K562 (cell line): ENCODE results near the gene CRABP2. TPM values are rescaled to one million over a fixed set of nuclear protein-coding genes. Genes with fewer than 3 reads are reported as not detected.
A peak's percentile ranks its signal among the peaks of the same experiment; 100 is the strongest.

Experiments used
- ARNT ChIP-seq, 2 experiments: fragments of 450-650 bp; IDR thresholded peaks; 2 replicates each; pipeline ENCODE4 v1.6.1; 2016; ENCODE audit warnings: mild to moderate bottlenecking in 1 of 2
- ATF7 ChIP-seq: fragments of 450-650 bp; IDR thresholded peaks from 2 replicates; pipeline ENCODE4 v1.7.1; 2014; ENCODE audit warnings: mild to moderate bottlenecking, moderate library complexity
- C11orf30 ChIP-seq: fragments of 450-650 bp; IDR thresholded peaks from 2 replicates; pipeline ENCODE4 v1.6.1; 2016; ENCODE audit warnings: low read depth, mild to moderate bottlenecking
- E2F1 ChIP-seq: sonication (generic); formaldehyde crosslinking; IDR thresholded peaks from 2 replicates; pipeline ENCODE4 v1.8.1; 2023; ENCODE audit warnings: mild to moderate bottlenecking, missing genetic modification reagents, moderate library complexity
- FOXA1 ChIP-seq: fragments of 450-650 bp; IDR thresholded peaks from 2 replicates; pipeline ENCODE4 v1.6.1; 2016; ENCODE audit warnings: mild to moderate bottlenecking, borderline replicate concordance
- FOXJ3 ChIP-seq: sonication (generic); formaldehyde crosslinking; IDR thresholded peaks from 2 replicates; pipeline ENCODE4 v1.4.0; 2020; ENCODE audit warnings: mild to moderate bottlenecking, missing genetic modification reagents
- GABPA ChIP-seq: fragments of 200-800 bp; sonication (Bioruptor generic); conservative IDR thresholded peaks from 2 replicates; pipeline ENCODE4 v1.6.1; 2016; ENCODE audit warnings: low read depth, missing genetic modification characterization, missing compliant biosample characterization
- HNRNPH1 ChIP-seq: fragments of 200-400 bp; formaldehyde crosslinking; optimal IDR thresholded peaks from 2 replicates; pipeline ENCODE3; 2017; ENCODE audit warnings: low read depth, mild to moderate bottlenecking, low read length, moderate library complexity
- KLF16 ChIP-seq: IDR thresholded peaks from 2 replicates; pipeline ENCODE4 v1.6.1; 2016; ENCODE audit warnings: antibody characterized with exemption
- NR2C1 ChIP-seq, 2 experiments: fragments of 450-650 bp; IDR thresholded peaks; 2 replicates each; pipeline ENCODE4 v1.6.1; 2017; ENCODE audit warnings: mild to moderate bottlenecking in 2 of 2, antibody characterized with exemption in 1 of 2, inconsistent platforms in 1 of 2, missing compliant biosample characterization in 1 of 2, missing genetic modification characterization in 1 of 2
- PHF20 ChIP-seq: fragments of 450-650 bp; IDR thresholded peaks from 2 replicates; pipeline ENCODE4 v1.6.1; 2018; ENCODE audit not compliant: partially characterized antibody
- RHOXF2B ChIP-seq: fragments of 250-450 bp; sonication (Bioruptor Pico); conservative IDR thresholded peaks from 2 replicates; pipeline ENCODE4 v1.5.1; 2021
- SAFB2 ChIP-seq: fragments of 200-400 bp; formaldehyde crosslinking; IDR thresholded peaks from 2 replicates; pipeline ENCODE4 v1.6.1; 2018; ENCODE audit warnings: borderline replicate concordance, low read length, low read depth, moderate library complexity; ENCODE audit not compliant: severe bottlenecking
- SNAPC5 ChIP-seq: fragments of 250-450 bp; sonication (Bioruptor Pico); IDR thresholded peaks from 2 replicates; pipeline ENCODE4 v1.8.0; 2021; ENCODE audit warnings: moderate library complexity, mild to moderate bottlenecking, inconsistent platforms
- STAG1 ChIP-seq: sonication (generic); formaldehyde crosslinking; IDR thresholded peaks from 2 replicates; pipeline ENCODE4 v1.5.0; 2020; ENCODE audit warnings: missing genetic modification reagents, borderline replicate concordance
- TGIF2 ChIP-seq: sonication (generic); formaldehyde crosslinking; IDR thresholded peaks from 2 replicates; pipeline ENCODE4 v1.8.1; 2022; ENCODE audit warnings: mild to moderate bottlenecking, missing genetic modification reagents, moderate library complexity
- ZC3H11A ChIP-seq: IDR thresholded peaks from 2 replicates; pipeline ENCODE4 v1.6.1; 2012; ENCODE audit warnings: low read depth, low read length, improper control_type of control experiment
- ZC3H8 ChIP-seq: fragments of 450-650 bp; IDR thresholded peaks from 2 replicates; pipeline ENCODE4 v1.6.1; 2017
- ZNF212 ChIP-seq: fragments of 450-650 bp; formaldehyde crosslinking; IDR thresholded peaks from 2 replicates; pipeline ENCODE4 v1.4.0; 2020; ENCODE audit warnings: mild to moderate bottlenecking
- ZNF57 ChIP-seq: fragments of 450-650 bp; formaldehyde crosslinking; IDR thresholded peaks from 2 replicates; pipeline ENCODE4 v1.4.0; 2020; ENCODE audit warnings: mild to moderate bottlenecking, moderate library complexity
- polyA plus RNA-seq, 8 experiments: library from polyadenylated mRNA; depleted of rRNA in 4 of 8; stranded (reverse) in 5 of 8; unstranded in 3 of 8; fragments of >200 nt; fragmentation: Nextera tagmentation in 2 of 8; fragmentation: Illumina TruSeq in 1 of 8; extraction: Ambion mirVana in 2 of 8; extraction: Trizol in 1 of 8; gene quantifications; 2 replicates each; pipeline versions ENCODE4 v1.2.1 to v1.2.3, GENCODE V29; 2011 to 2014; ENCODE audit warnings: inconsistent platforms in 1 of 8, missing spikeins in 1 of 8
- total RNA-seq, 7 experiments: library from RNA; depleted of rRNA in 6 of 7; stranded (reverse); fragments of >200 nt in 6 of 7; fragmentation: Illumina TruSeq in 2 of 7; extraction: Trizol in 2 of 7; gene quantifications; 2 replicates each; pipeline versions ENCODE4 v1.2.1 to v1.2.3, GENCODE V29; 2011 to 2021; ENCODE audit warnings: low replicate concordance in 1 of 7
- TF ChIP-seq, protein P1 (sequence below): fragments of 450-650 bp; conservative IDR thresholded peaks from 2 replicates; pipeline ENCODE4 v1.6.1; 2016; ENCODE audit warnings: missing genetic modification characterization, low read depth, mild to moderate bottlenecking, missing compliant biosample characterization, moderate library complexity
- TF ChIP-seq, protein P2 (sequence below): sonication (generic); formaldehyde crosslinking; IDR thresholded peaks from 2 replicates; pipeline ENCODE4 v1.5.0; 2020; ENCODE audit warnings: missing genetic modification reagents
- TF ChIP-seq, protein P3 (sequence below): fragments of 450-650 bp; formaldehyde crosslinking; IDR thresholded peaks from 2 replicates; pipeline ENCODE4 v1.4.0; 2022; ENCODE audit warnings: mild to moderate bottlenecking, moderate library complexity
- TF ChIP-seq, protein P4 (sequence below): fragments of 450-650 bp; formaldehyde crosslinking; conservative IDR thresholded peaks from 2 replicates; pipeline ENCODE4 v1.4.0; 2022; ENCODE audit warnings: mild to moderate bottlenecking, missing genetic modification characterization

CRABP2 gene
- total and polyA plus RNA-seq, 9 of the 15 experiments (the other 6 are each of a cell fraction or from before 2014, with no cell fraction given) = 0.30 to 2.5 (median 0.82) TPM

DNA sequence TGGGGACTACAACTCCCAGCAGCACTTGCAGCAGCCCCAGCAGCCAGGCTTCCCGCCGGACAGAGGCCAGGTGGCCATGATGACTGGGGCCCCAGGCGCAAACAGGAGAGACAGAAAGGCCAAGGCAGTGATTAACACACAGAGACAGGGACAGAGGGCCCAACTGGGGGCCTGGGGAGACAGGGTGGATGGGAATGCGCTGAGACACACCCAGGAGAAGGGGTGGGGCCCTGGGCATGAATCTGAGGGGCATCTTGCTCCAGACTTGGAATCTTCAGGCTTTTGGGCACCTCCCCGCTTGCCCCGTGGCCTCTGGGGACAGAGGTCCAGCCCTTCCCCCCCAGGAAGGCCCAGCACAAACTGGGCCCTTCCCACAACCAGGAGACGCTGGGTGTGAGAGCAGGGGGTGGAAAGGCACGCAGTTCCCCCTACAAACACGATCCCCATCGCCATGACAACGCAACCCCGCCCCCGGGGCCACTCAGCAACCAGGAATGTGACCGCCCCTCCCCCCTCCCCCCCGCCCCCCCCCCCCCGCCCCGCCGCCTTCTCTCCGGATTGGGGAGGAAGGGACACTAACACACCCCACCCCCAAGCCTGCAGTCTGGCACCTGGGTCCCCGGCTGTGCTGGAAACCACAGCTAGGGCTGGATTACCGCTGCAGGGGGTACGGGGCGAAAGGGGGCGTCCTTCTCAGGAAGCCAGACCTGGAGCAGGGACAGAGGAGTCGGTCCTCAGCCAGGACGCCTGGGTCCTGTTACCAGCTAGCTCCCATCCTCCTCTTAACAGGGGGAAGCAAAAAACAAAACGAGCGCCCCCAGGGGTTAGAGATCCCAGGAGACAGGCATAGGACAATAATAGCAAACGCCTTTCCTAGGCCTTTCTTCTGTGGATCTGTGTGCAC lies 41.6 kb upstream of the CRABP2 start (continued):
- TF ChIP-seq, protein P1, sequence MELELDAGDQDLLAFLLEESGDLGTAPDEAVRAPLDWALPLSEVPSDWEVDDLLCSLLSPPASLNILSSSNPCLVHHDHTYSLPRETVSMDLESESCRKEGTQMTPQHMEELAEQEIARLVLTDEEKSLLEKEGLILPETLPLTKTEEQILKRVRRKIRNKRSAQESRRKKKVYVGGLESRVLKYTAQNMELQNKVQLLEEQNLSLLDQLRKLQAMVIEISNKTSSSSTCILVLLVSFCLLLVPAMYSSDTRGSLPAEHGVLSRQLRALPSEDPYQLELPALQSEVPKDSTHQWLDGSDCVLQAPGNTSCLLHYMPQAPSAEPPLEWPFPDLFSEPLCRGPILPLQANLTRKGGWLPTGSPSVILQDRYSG (tag) = no peak
- TF ChIP-seq E2F1 (no peak), NR2C1 (IDR thresholded peaks at IDR 0.05) (no peak), NR2C1 (tag; IDR thresholded peaks at IDR 0.05) (no peak), GABPA (tag) (0 out of 2 replicates have a peak, but pooled peaks have one; percentile 45), ZNF57 (CRISPR knock-in tag) (no peak), FOXJ3 (CRISPR knock-in tag) (no peak), RHOXF2B (CRISPR knock-in tag) (no peak), HNRNPH1 (no peak), ZC3H8 (no peak), TGIF2 (CRISPR knock-in tag) (no peak), ATF7 (no peak), SNAPC5 (CRISPR knock-in tag) (no peak), ZNF212 (CRISPR knock-in tag) (no peak), SAFB2 (no peak), C11orf30 (no peak), PHF20 (no peak), ZC3H11A (no peak), STAG1 (CRISPR knock-in tag) (no peak), FOXA1 (no peak), ARNT (IDR thresholded peaks at IDR 0.05) (no peak), KLF16 (no peak)
- TF ChIP-seq, protein P2, sequence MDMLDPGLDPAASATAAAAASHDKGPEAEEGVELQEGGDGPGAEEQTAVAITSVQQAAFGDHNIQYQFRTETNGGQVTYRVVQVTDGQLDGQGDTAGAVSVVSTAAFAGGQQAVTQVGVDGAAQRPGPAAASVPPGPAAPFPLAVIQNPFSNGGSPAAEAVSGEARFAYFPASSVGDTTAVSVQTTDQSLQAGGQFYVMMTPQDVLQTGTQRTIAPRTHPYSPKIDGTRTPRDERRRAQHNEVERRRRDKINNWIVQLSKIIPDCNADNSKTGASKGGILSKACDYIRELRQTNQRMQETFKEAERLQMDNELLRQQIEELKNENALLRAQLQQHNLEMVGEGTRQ (CRISPR knock-in tag) = no peak
- TF ChIP-seq, protein P3, sequence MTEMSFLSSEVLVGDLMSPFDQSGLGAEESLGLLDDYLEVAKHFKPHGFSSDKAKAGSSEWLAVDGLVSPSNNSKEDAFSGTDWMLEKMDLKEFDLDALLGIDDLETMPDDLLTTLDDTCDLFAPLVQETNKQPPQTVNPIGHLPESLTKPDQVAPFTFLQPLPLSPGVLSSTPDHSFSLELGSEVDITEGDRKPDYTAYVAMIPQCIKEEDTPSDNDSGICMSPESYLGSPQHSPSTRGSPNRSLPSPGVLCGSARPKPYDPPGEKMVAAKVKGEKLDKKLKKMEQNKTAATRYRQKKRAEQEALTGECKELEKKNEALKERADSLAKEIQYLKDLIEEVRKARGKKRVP = 0 out of 2 replicates have a peak, but pooled peaks have one; percentile 24
- TF ChIP-seq, protein P4, sequence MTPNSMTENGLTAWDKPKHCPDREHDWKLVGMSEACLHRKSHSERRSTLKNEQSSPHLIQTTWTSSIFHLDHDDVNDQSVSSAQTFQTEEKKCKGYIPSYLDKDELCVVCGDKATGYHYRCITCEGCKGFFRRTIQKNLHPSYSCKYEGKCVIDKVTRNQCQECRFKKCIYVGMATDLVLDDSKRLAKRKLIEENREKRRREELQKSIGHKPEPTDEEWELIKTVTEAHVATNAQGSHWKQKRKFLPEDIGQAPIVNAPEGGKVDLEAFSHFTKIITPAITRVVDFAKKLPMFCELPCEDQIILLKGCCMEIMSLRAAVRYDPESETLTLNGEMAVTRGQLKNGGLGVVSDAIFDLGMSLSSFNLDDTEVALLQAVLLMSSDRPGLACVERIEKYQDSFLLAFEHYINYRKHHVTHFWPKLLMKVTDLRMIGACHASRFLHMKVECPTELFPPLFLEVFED = 0 out of 2 replicates have a peak, but pooled peaks have one; percentile 49
